ENCODE data around the gene RDH12.

RDH12 gene

DNA sequence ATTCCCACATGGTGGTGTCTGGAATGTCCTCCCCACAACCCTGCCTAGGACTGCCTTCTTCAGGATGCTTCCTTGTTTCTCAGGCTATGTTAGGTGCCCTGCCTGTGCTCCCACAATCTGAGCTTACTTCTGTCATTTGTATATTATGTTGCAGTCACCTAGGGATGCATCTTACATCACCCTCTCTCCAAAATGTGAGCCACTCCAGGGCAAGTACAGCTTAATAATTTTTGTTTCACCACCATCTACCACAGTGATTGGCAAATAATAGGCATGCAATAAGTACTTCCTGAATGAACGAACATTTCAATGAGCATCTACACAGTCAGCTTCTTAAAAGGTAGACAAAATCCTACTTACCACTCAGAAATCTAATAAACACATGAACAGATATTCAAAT lies 77.1 kb downstream of the RDH12 start:
- TF ChIP-seq, protein P1, sequence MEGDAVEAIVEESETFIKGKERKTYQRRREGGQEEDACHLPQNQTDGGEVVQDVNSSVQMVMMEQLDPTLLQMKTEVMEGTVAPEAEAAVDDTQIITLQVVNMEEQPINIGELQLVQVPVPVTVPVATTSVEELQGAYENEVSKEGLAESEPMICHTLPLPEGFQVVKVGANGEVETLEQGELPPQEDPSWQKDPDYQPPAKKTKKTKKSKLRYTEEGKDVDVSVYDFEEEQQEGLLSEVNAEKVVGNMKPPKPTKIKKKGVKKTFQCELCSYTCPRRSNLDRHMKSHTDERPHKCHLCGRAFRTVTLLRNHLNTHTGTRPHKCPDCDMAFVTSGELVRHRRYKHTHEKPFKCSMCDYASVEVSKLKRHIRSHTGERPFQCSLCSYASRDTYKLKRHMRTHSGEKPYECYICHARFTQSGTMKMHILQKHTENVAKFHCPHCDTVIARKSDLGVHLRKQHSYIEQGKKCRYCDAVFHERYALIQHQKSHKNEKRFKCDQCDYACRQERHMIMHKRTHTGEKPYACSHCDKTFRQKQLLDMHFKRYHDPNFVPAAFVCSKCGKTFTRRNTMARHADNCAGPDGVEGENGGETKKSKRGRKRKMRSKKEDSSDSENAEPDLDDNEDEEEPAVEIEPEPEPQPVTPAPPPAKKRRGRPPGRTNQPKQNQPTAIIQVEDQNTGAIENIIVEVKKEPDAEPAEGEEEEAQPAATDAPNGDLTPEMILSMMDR (IDR thresholded peaks at IDR 0.05; ENCODE audit: insufficient read depth, low read length, poor library complexity, severe bottlenecking), result no peak
- TF ChIP-seq EZH2phosphoT487 (conservative IDR thresholded peaks at IDR 0.05; ENCODE audit: low read length), result no peak
- Histone ChIP-seq H3K79me2 (ENCODE audit: insufficient read depth, low read length) (no peaks in the 10 kb centered on the region), H3K9me2 (replicated peaks; ENCODE audit: insufficient read depth, low read length) (no peaks in the 10 kb centered on the region), H4K20me1 (ENCODE audit: low read depth, low read length) (no peaks in the 10 kb centered on the region), H3K4me2 (ENCODE audit: low read depth, low read length, poor library complexity, severe bottlenecking) (no peak overlapping the region), H3K36me3 (ENCODE audit: low read length) (peaks cover 7% of the 10 kb centered on the region; the same call in 1 of the 2 replicates), H3K4me3 (ENCODE audit: insufficient read depth, low read length, poor library complexity, severe bottlenecking) (no peak overlapping the region), H3K9me3 (ENCODE audit: insufficient read depth, low read length) (no peaks in the 10 kb centered on the region), H3K9ac (ENCODE audit: low read length) (no peak overlapping the region), H3F3A (ENCODE audit: insufficient read depth) (no peaks in the 10 kb centered on the region), H2AFZ (ENCODE audit: low read depth, low read length, severe bottlenecking) (no peak overlapping the region), H3K27ac (ENCODE audit: low read depth, low read length) (no peak overlapping the region), H3K27me3 (ENCODE audit: low read length) (no peaks in the 10 kb centered on the region)

DNA sequence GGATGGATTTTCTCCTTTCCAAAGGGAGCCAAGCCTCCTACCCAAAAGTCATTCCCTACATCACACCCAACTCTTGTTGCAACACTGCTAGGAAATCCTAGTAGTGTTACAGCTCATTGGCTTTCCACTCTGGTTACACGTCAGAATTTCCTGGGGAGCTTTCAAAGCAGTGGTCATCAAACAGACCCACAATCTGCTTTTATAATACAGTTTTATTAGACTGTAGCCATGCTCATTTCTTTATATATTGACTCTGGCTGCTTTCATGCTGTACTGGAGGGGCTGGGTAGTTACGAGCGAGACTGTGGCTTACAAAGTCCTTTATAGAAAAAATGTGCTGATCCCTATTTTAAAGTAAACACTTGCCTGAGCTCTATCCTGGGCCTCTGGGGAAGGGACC lies 80.4 kb downstream of the RDH12 start:
- Histone ChIP-seq H3K27me3 (ENCODE audit: low read length) (no peaks in the 10 kb centered on the region), H4K20me1 (ENCODE audit: low read depth, low read length) (no peaks in the 10 kb centered on the region), H3F3A (ENCODE audit: insufficient read depth) (no peaks in the 10 kb centered on the region), H3K9me2 (replicated peaks; ENCODE audit: insufficient read depth, low read length) (no peaks in the 10 kb centered on the region), H3K79me2 (ENCODE audit: insufficient read depth, low read length) (no peaks in the 10 kb centered on the region), H3K9ac (ENCODE audit: low read length) (no peak overlapping the region), H3K9me3 (ENCODE audit: insufficient read depth, low read length) (no peaks in the 10 kb centered on the region), H3K4me2 (ENCODE audit: low read depth, low read length, poor library complexity, severe bottlenecking) (no peak overlapping the region), H2AFZ (ENCODE audit: low read depth, low read length, severe bottlenecking) (no peak overlapping the region), H3K36me3 (ENCODE audit: low read length) (peaks cover 3% of the 10 kb centered on the region; the same call in 1 of the 2 replicates), H3K4me3 (ENCODE audit: insufficient read depth, low read length, poor library complexity, severe bottlenecking) (no peak overlapping the region), H3K27ac (ENCODE audit: low read depth, low read length) (no peak overlapping the region)
- TF ChIP-seq, protein P1 (IDR thresholded peaks at IDR 0.05; ENCODE audit: insufficient read depth, low read length, poor library complexity, severe bottlenecking), result no peak
- TF ChIP-seq EZH2phosphoT487 (conservative IDR thresholded peaks at IDR 0.05; ENCODE audit: low read length), result no peak

Data from SU-DHL-6 (cell line).